GM21447 (cell line): ENCODE results near the gene SCCPDH.
"Not testable (repeated sequence)": the region's sequence is repeated elsewhere in the genome, so short reads cannot be mapped to it uniquely, and the experiment has no call there.

Source experiments
- ATAC-seq: cut with Tn5 transposase; IDR thresholded peaks from one replicate; pipeline ENCODE4 v1.9.1; 2021; ENCODE audit not compliant: unreplicated experiment

SCCPDH gene

GRCh38 chr1:246798606-246799496, 74.6 kb downstream of the SCCPDH start:
- no peak for ATAC-seq

GRCh38 chr1:246800356-246800755, 76.1 kb downstream of the SCCPDH start:
- ATAC-seq = no peak

- ATAC-seq = no peak
Measured at GRCh38 chr1:246800756-246801155, 76.5 kb downstream of the SCCPDH start.

- ATAC-seq = no peak
Measured at GRCh38 chr1:246801241-246802020, 77.2 kb downstream of the SCCPDH start.

- ATAC-seq = no peak
Measured at GRCh38 chr1:246803373-246803772, 79.2 kb downstream of the SCCPDH start.

- ATAC-seq = no peak
Measured at GRCh38 chr1:246803883-246804282, 79.7 kb downstream of the SCCPDH start.

GRCh38 chr1:246805135-246805716, 81.0 kb downstream of the SCCPDH start:
- ATAC-seq = no peak

GRCh38 chr1:246809473-246809872, 85.3 kb downstream of the SCCPDH start:
- no peak for ATAC-seq

GRCh38 chr1:246811985-246812384, 87.8 kb downstream of the SCCPDH start:
- no peak for ATAC-seq

GRCh38 chr1:246813325-246813724, 89.1 kb downstream of the SCCPDH start:
- not testable (repeated sequence) for ATAC-seq

GRCh38 chr1:246814890-246815289, 90.7 kb downstream of the SCCPDH start:
- no peak for ATAC-seq

GRCh38 chr1:246815693-246816270, 91.6 kb downstream of the SCCPDH start:
- no peak for ATAC-seq
